ENCODE results near the gene TGFA. TPM values are rescaled to one million over a fixed set of nuclear protein-coding genes. Genes with fewer than 3 reads are reported as not detected.

The TGFA gene
- total and polyA plus RNA-seq, 2 experiments from 2014 or later, result 1.4 to 6.5 TPM

DNA sequence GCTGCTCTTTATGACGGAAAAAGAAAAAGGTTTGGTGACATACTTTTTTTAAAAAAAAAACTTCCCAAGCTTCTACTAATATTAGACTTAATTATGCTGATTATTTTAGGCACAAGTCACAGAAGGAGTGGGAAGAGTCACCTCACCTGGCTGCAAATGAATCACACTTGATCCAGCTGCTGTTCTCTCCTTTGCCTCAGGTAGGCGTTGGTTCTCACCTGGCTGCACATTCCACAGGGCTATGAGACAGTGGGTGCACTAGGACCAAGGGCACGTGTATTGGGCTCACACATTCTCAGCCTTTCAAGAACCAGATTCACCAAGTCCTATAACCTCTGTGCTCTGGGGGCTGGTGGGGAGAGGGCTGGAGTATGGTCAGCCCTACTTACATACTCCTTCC lies 93.3 kb downstream of the TGFA start:
- H3K27me3 ChIP-seq (ENCODE audit: insufficient read depth), result no peaks in the 10 kb centered on the region
- no peaks in the 10 kb centered on the region for H3K4me1 ChIP-seq (ENCODE audit: insufficient read depth)
- H4K20me1 ChIP-seq (replicated peaks; ENCODE audit: insufficient read depth), result no peaks in the 10 kb centered on the region
- no peaks in the 10 kb centered on the region for H3K36me3 Mint-ChIP-seq (ENCODE audit: low read depth)
- TF ChIP-seq, protein P1, sequence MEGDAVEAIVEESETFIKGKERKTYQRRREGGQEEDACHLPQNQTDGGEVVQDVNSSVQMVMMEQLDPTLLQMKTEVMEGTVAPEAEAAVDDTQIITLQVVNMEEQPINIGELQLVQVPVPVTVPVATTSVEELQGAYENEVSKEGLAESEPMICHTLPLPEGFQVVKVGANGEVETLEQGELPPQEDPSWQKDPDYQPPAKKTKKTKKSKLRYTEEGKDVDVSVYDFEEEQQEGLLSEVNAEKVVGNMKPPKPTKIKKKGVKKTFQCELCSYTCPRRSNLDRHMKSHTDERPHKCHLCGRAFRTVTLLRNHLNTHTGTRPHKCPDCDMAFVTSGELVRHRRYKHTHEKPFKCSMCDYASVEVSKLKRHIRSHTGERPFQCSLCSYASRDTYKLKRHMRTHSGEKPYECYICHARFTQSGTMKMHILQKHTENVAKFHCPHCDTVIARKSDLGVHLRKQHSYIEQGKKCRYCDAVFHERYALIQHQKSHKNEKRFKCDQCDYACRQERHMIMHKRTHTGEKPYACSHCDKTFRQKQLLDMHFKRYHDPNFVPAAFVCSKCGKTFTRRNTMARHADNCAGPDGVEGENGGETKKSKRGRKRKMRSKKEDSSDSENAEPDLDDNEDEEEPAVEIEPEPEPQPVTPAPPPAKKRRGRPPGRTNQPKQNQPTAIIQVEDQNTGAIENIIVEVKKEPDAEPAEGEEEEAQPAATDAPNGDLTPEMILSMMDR (conservative IDR thresholded peaks at IDR 0.05; ENCODE audit: low read depth in 2 of 2), result peak; percentile 62 to 71
- TF ChIP-seq STAT1 (IDR thresholded peaks at IDR 0.05; ENCODE audit: unreplicated experiment), result no peak
- no peaks in the 10 kb centered on the region for H3K9me2 ChIP-seq (ENCODE audit: insufficient read depth)
- DNase-seq (ENCODE audit: low spot score) (peak; percentile 78), ATAC-seq (peak; percentile 87)
- H3K27ac ChIP-seq (ENCODE audit: low read depth), result no peak overlapping the region
- peaks cover 10% of the 10 kb centered on the region for H3K27me3 Mint-ChIP-seq (ENCODE audit: insufficient read depth, low read depth, poor library complexity)
- no peak overlapping the region for H3K27ac Mint-ChIP-seq
- H3F3A ChIP-seq (replicated peaks; ENCODE audit: low read depth), result no peaks in the 10 kb centered on the region
- H3K4me3 Mint-ChIP-seq, result no peak overlapping the region
- H3K4me1 Mint-ChIP-seq, result peaks cover 25% of the 10 kb centered on the region; the same call in 2 of the 3 replicates
- no peaks in the 10 kb centered on the region for H3K36me3 ChIP-seq (ENCODE audit: insufficient read depth)
- H3K4me2 ChIP-seq, result no peak overlapping the region
- H3K4me3 ChIP-seq, result no peak overlapping the region
- no peaks in the 10 kb centered on the region for H3K79me2 ChIP-seq (replicated peaks; ENCODE audit: insufficient read depth)
- no peaks in the 10 kb centered on the region for H3K9me3 Mint-ChIP-seq
- H2AFZ ChIP-seq, result no peak overlapping the region

DNA sequence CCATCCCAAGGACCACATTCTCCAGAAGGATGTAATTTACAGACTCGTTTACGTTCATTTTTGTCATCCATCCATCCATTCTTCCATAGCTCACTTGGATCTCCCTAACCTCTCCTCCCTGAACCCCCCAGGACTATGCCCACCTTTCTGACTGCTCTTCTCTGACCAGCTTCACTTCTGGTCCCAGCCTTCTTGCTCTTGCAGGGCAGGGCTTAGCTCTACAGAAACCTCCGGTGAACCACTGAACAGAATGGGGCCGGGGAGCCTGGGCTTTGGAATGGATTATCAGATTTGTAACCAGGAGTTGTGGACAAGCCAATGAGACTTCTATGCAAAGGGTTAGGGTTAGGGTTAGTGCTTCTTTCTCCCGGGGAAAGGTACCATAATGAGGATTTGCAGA lies 95.0 kb downstream of the TGFA start:
- H3K27ac Mint-ChIP-seq, result no peak overlapping the region
- no peaks in the 10 kb centered on the region for H3K4me1 ChIP-seq (ENCODE audit: insufficient read depth)
- H3K27me3 Mint-ChIP-seq (ENCODE audit: insufficient read depth, low read depth, poor library complexity), result peaks cover 10% of the 10 kb centered on the region
- H3K27me3 ChIP-seq (ENCODE audit: insufficient read depth), result no peaks in the 10 kb centered on the region
- H3K4me3 ChIP-seq, result no peak overlapping the region
- no peak for DNase-seq (ENCODE audit: low spot score)
- H3K4me1 Mint-ChIP-seq, result peaks cover 25% of the 10 kb centered on the region; the same call in 2 of the 3 replicates
- TF ChIP-seq, protein P2, sequence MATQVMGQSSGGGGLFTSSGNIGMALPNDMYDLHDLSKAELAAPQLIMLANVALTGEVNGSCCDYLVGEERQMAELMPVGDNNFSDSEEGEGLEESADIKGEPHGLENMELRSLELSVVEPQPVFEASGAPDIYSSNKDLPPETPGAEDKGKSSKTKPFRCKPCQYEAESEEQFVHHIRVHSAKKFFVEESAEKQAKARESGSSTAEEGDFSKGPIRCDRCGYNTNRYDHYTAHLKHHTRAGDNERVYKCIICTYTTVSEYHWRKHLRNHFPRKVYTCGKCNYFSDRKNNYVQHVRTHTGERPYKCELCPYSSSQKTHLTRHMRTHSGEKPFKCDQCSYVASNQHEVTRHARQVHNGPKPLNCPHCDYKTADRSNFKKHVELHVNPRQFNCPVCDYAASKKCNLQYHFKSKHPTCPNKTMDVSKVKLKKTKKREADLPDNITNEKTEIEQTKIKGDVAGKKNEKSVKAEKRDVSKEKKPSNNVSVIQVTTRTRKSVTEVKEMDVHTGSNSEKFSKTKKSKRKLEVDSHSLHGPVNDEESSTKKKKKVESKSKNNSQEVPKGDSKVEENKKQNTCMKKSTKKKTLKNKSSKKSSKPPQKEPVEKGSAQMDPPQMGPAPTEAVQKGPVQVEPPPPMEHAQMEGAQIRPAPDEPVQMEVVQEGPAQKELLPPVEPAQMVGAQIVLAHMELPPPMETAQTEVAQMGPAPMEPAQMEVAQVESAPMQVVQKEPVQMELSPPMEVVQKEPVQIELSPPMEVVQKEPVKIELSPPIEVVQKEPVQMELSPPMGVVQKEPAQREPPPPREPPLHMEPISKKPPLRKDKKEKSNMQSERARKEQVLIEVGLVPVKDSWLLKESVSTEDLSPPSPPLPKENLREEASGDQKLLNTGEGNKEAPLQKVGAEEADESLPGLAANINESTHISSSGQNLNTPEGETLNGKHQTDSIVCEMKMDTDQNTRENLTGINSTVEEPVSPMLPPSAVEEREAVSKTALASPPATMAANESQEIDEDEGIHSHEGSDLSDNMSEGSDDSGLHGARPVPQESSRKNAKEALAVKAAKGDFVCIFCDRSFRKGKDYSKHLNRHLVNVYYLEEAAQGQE (IDR thresholded peaks at IDR 0.05; ENCODE audit: unreplicated experiment), result no peak
- no peak for TF ChIP-seq ZNF331 (CRISPR knock-in tag; IDR thresholded peaks at IDR 0.05; ENCODE audit: low read depth)
- no peak for TF ChIP-seq ZNF114 (CRISPR knock-in tag; IDR thresholded peaks at IDR 0.05)
- ATAC-seq, result no peak
- H2AFZ ChIP-seq, result no peak overlapping the region
- no peaks in the 10 kb centered on the region for H3K9me3 Mint-ChIP-seq
- H4K20me1 ChIP-seq (replicated peaks; ENCODE audit: insufficient read depth), result no peaks in the 10 kb centered on the region
- H3F3A ChIP-seq (replicated peaks; ENCODE audit: low read depth), result no peaks in the 10 kb centered on the region
- H3K27ac ChIP-seq (ENCODE audit: low read depth), result no peak overlapping the region
- H3K36me3 Mint-ChIP-seq (ENCODE audit: low read depth), result no peaks in the 10 kb centered on the region
- no peaks in the 10 kb centered on the region for H3K79me2 ChIP-seq (replicated peaks; ENCODE audit: insufficient read depth)
- no peak overlapping the region for H3K4me2 ChIP-seq
- no peaks in the 10 kb centered on the region for H3K9me2 ChIP-seq (ENCODE audit: insufficient read depth)
- no peak overlapping the region for H3K4me3 Mint-ChIP-seq
- H3K36me3 ChIP-seq (ENCODE audit: insufficient read depth), result no peaks in the 10 kb centered on the region
